Measurements from ENCODE around the gene ENOX1.

- TF ChIP-seq EZH2phosphoT487 (IDR thresholded peaks at IDR 0.05; ENCODE audit: low read depth) = no peak
- TF ChIP-seq, protein P1, sequence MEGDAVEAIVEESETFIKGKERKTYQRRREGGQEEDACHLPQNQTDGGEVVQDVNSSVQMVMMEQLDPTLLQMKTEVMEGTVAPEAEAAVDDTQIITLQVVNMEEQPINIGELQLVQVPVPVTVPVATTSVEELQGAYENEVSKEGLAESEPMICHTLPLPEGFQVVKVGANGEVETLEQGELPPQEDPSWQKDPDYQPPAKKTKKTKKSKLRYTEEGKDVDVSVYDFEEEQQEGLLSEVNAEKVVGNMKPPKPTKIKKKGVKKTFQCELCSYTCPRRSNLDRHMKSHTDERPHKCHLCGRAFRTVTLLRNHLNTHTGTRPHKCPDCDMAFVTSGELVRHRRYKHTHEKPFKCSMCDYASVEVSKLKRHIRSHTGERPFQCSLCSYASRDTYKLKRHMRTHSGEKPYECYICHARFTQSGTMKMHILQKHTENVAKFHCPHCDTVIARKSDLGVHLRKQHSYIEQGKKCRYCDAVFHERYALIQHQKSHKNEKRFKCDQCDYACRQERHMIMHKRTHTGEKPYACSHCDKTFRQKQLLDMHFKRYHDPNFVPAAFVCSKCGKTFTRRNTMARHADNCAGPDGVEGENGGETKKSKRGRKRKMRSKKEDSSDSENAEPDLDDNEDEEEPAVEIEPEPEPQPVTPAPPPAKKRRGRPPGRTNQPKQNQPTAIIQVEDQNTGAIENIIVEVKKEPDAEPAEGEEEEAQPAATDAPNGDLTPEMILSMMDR (IDR thresholded peaks at IDR 0.05; ENCODE audit: low read depth, low read length) = no peak
These were observed 257.0 kb downstream of the ENOX1 start for GRCh38 chr13:43529796-43530195.
